H1 (cell line): ENCODE results near the gene ZNF689. TPM values are rescaled to one million over a fixed set of nuclear protein-coding genes. Genes with fewer than 3 reads are reported as not detected.
A peak's percentile ranks its signal among the peaks of the same experiment; 100 is the strongest.

Source experiments
- CTCF ChIA-PET: fragments of 300-600 bp; sonication (Branson Sonifier 250); formaldehyde crosslinking; loops from one replicate; lab custom pipeline; 2021; ENCODE audit not compliant: partially characterized antibody; lab: Charles Lee
- POLR2A ChIA-PET: fragments of 300-600 bp; sonication (Branson Sonifier 250); formaldehyde crosslinking; loops from one replicate; lab custom pipeline; 2021; ENCODE audit warnings: inconsistent platforms; ENCODE audit not compliant: partially characterized antibody; lab: Charles Lee
- DNase-seq, 2 experiments: peaks; one replicate each; pipeline versions ENCODE4 v3.0.0 to v3.0.0-alpha.2; 2010 to 2022; ENCODE audit warnings: low spot score in 2 of 2, low read depth in 1 of 2, mixed read lengths in 1 of 2
- FAIRE-seq: peaks from 2 replicates; lab custom pipeline; 2011; peaks lifted over from hg19 to GRCh38; lab: Jason Lieb, UNC
- H2AFZ ChIP-seq: 2 replicates; pipeline ENCODE4 v1.8.1; 2012; ENCODE audit warnings: low read length, inconsistent platforms
- H2AK5ac ChIP-seq: 2 replicates; pipeline ENCODE4 v1.6.1; 2013; ENCODE audit warnings: low read depth, low read length
- H2BK120ac ChIP-seq: replicated peaks from 2 replicates; pipeline ENCODE3; 2013; ENCODE audit warnings: low read depth, low read length, inconsistent platforms
- H2BK12ac ChIP-seq: 2 replicates; pipeline ENCODE4 v1.6.1; 2013; ENCODE audit warnings: low read depth, low read length
- H2BK15ac ChIP-seq: 2 replicates; pipeline ENCODE4 v1.6.1; 2013; ENCODE audit warnings: low read length
- H2BK20ac ChIP-seq: 2 replicates; pipeline ENCODE4 v1.6.1; 2013; ENCODE audit warnings: low read length
- H2BK5ac ChIP-seq: 2 replicates; pipeline ENCODE4 v1.6.1; 2013; ENCODE audit warnings: low read depth, low read length
- H3K14ac ChIP-seq: 2 replicates; pipeline ENCODE4 v1.6.1; 2013; ENCODE audit warnings: inconsistent platforms; ENCODE audit not compliant: insufficient read length
- H3K18ac ChIP-seq: 2 replicates; pipeline ENCODE4 v1.6.1; 2013; ENCODE audit warnings: low read length; ENCODE audit errors: extremely low read depth
- H3K23ac ChIP-seq: 2 replicates; pipeline ENCODE4 v1.6.1; 2013; ENCODE audit warnings: inconsistent platforms; ENCODE audit not compliant: insufficient read length
- H3K23me2 ChIP-seq: 2 replicates; pipeline ENCODE4 v1.6.1; 2013; ENCODE audit warnings: low read depth, low read length
- H3K27ac ChIP-seq: 2 replicates; pipeline ENCODE4 v1.6.1; 2011; ENCODE audit warnings: low read depth, low read length, inconsistent platforms
- H3K27me3 ChIP-seq, 4 experiments: replicated peaks in 1 of 4; 1 replicate in 1 of 4; 2 replicates in 3 of 4; pipeline versions ENCODE4 v1.6.1 to v1.8.1; 2011 to 2013; ENCODE audit warnings: low read length in 3 of 4, mild to moderate bottlenecking in 3 of 4, inconsistent platforms in 2 of 4, mixed read lengths in 2 of 4, moderate library complexity in 1 of 4; ENCODE audit not compliant: control insufficient read depth in 3 of 4, insufficient read depth in 3 of 4; ENCODE audit errors: extremely low read depth in 1 of 4
- H3K36me3 ChIP-seq, 4 experiments: 2 replicates each; pipeline versions ENCODE4 v1.6.1 to v1.8.1; 2011 to 2013; ENCODE audit warnings: mild to moderate bottlenecking in 4 of 4, low read length in 3 of 4, moderate library complexity in 2 of 4, control low read depth in 1 of 4, inconsistent platforms in 1 of 4; ENCODE audit not compliant: insufficient read depth in 4 of 4, control insufficient read depth in 2 of 4
- H3K4ac ChIP-seq: replicated peaks from 2 replicates; pipeline ENCODE3; 2013; ENCODE audit warnings: low read length, low read depth, mixed read lengths, inconsistent platforms; ENCODE audit not compliant: insufficient read length
- H3K4me1 ChIP-seq, 4 experiments: replicated peaks in 1 of 4; 1 replicate in 1 of 4; 2 replicates in 3 of 4; pipeline versions ENCODE4 v1.6.1 to v1.8.1; 2011 to 2013; ENCODE audit warnings: low read length in 3 of 4, inconsistent platforms in 2 of 4, mixed read lengths in 1 of 4; ENCODE audit not compliant: insufficient read depth in 4 of 4, control insufficient read depth in 3 of 4
- H3K4me2 ChIP-seq, 2 experiments: 2 replicates each; pipeline versions ENCODE4 v1.6.1 to v1.8.1; 2011 to 2013; ENCODE audit warnings: low read depth in 2 of 2, low read length in 2 of 2, control low read depth in 1 of 2, inconsistent platforms in 1 of 2, mild to moderate bottlenecking in 1 of 2; ENCODE audit not compliant: insufficient read depth in 1 of 2
- H3K4me3 ChIP-seq, 4 experiments: fragments of 200-600, 300-600 bp in 1 of 4; sonication (generic), shearing (Covaris generic), sonication (Bioruptor Twin) in 1 of 4; 2 replicates each; pipeline versions ENCODE4 v1.5.1 to v1.8.1; 2011 to 2016; ENCODE audit warnings: low read length in 4 of 4, low read depth in 3 of 4, control low read depth in 2 of 4, inconsistent platforms in 2 of 4, mild to moderate bottlenecking in 2 of 4, mixed read lengths in 1 of 4, moderate library complexity in 1 of 4; ENCODE audit not compliant: insufficient read depth in 2 of 4; ENCODE audit errors: extremely low read depth in 1 of 4
- H3K56ac ChIP-seq: replicated peaks from 2 replicates; pipeline ENCODE3; 2013; ENCODE audit warnings: low read depth, mild to moderate bottlenecking, mixed read lengths, low read length, inconsistent platforms; ENCODE audit not compliant: insufficient read length
- H3K79me1 ChIP-seq: 2 replicates; pipeline ENCODE4 v1.6.1; 2013; ENCODE audit warnings: low read depth, low read length, control low read depth
- H3K79me2 ChIP-seq, 2 experiments: 2 replicates each; pipeline versions ENCODE4 v1.6.1 to v1.8.1; 2012 to 2013; ENCODE audit warnings: low read length in 2 of 2, mild to moderate bottlenecking in 2 of 2, inconsistent platforms in 1 of 2; ENCODE audit not compliant: insufficient read depth in 2 of 2, control insufficient read depth in 1 of 2
- H3K9ac ChIP-seq, 4 experiments: replicated peaks in 1 of 4; 1 replicate in 1 of 4; 2 replicates in 3 of 4; pipeline versions ENCODE4 v1.6.1 to v1.8.1; 2011 to 2013; ENCODE audit warnings: low read depth in 3 of 4, low read length in 3 of 4, control low read depth in 2 of 4, mild to moderate bottlenecking in 2 of 4, moderate library complexity in 2 of 4, inconsistent platforms in 1 of 4; ENCODE audit errors: extremely low read depth in 1 of 4
- H3K9me3 ChIP-seq, 2 experiments: 2 replicates each; pipeline versions ENCODE4 v1.6.1 to v1.8.1; 2012 to 2013; ENCODE audit warnings: mild to moderate bottlenecking in 2 of 2, moderate library complexity in 2 of 2, control low read depth in 1 of 2, inconsistent platforms in 1 of 2, low read depth in 1 of 2, low read length in 1 of 2, mixed read lengths in 1 of 2; ENCODE audit not compliant: insufficient read depth in 2 of 2
- H4K20me1 ChIP-seq, 2 experiments: replicated peaks in 1 of 2; 2 replicates each; pipeline versions ENCODE3 to v1.8.1; 2011 to 2013; ENCODE audit warnings: inconsistent platforms in 2 of 2, low read length in 2 of 2, mild to moderate bottlenecking in 1 of 2; ENCODE audit not compliant: insufficient read depth in 2 of 2, control insufficient read depth in 1 of 2
- H4K5ac ChIP-seq: 2 replicates; pipeline ENCODE4 v1.6.1; 2013; ENCODE audit warnings: low read length, low read depth, mixed read lengths, inconsistent platforms; ENCODE audit not compliant: insufficient read length
- H4K8ac ChIP-seq: 2 replicates; pipeline ENCODE4 v1.8.0; 2013; ENCODE audit warnings: mild to moderate bottlenecking, moderate library complexity, low read length, inconsistent platforms; ENCODE audit not compliant: insufficient read depth; ENCODE audit errors: extremely low read depth
- H4K91ac ChIP-seq: replicated peaks from 2 replicates; pipeline ENCODE3; 2013; ENCODE audit warnings: low read length, mixed read lengths, inconsistent platforms; ENCODE audit not compliant: insufficient read length
- BCL11A ChIP-seq, 2 experiments: IDR thresholded peaks; one replicate each; pipeline ENCODE4 v1.6.1; 2011; ENCODE audit warnings: low read depth in 2 of 2, low read length in 2 of 2, mild to moderate bottlenecking in 2 of 2
- BRCA1 ChIP-seq: IDR thresholded peaks from 2 replicates; pipeline ENCODE4 v1.6.1; 2012; ENCODE audit warnings: low read depth, low read length, improper control_type of control experiment
- CBX8 ChIP-seq: fragments of 300-800, 300-1000 bp; sonication (generic); IDR thresholded peaks from 2 replicates; pipeline ENCODE4 v1.7.1; 2016; ENCODE audit warnings: low read depth, low read length, borderline replicate concordance
- CHD2 ChIP-seq: IDR thresholded peaks from 2 replicates; pipeline ENCODE4 v1.6.1; 2012; ENCODE audit warnings: low read length, improper control_type of control experiment
- CTCF ChIP-seq, 3 experiments: IDR thresholded peaks; 1 replicate in 2 of 3; 2 replicates in 1 of 3; pipeline versions ENCODE4 v1.5.1 to v1.6.1; 2011; ENCODE audit warnings: low read length in 3 of 3, mild to moderate bottlenecking in 3 of 3, inconsistent platforms in 2 of 3, low read depth in 1 of 3, moderate library complexity in 1 of 3; ENCODE audit not compliant: insufficient read depth in 1 of 3; ENCODE audit errors: control extremely low read depth in 1 of 3
- SAP30 ChIP-seq: fragments of 300-600 bp; sonication (generic); IDR thresholded peaks from 2 replicates; pipeline ENCODE4 v1.7.1; 2012; ENCODE audit warnings: low read length, moderate library complexity, mild to moderate bottlenecking, inconsistent platforms; ENCODE audit not compliant: insufficient read depth, insufficient replicate concordance
- SIRT6 ChIP-seq: IDR thresholded peaks from one replicate; pipeline ENCODE4 v1.7.1; 2012; ENCODE audit warnings: low read length, inconsistent platforms
- SIX5 ChIP-seq: IDR thresholded peaks from 2 replicates; pipeline ENCODE4 v1.6.1; 2011; ENCODE audit warnings: mild to moderate bottlenecking, low read depth, low read length
- TAF1 ChIP-seq: IDR thresholded peaks from 2 replicates; pipeline ENCODE4 v1.6.1; 2011; ENCODE audit warnings: mild to moderate bottlenecking, low read depth, low read length
- WGBS, 2 experiments: shearing (Covaris generic) in 1 of 2; methylation state at CpG; one replicate each; pipeline versions ENCODE4 v1.1.6 to v1.1.7; 2013 to 2015; ENCODE audit warnings: low lambda C conversion rate in 2 of 2, mixed read lengths in 2 of 2, inconsistent platforms in 1 of 2, low coverage in 1 of 2, missing lambda C conversion rate in 1 of 2; ENCODE audit not compliant: insufficient replicate concordance in 2 of 2, insufficient coverage in 1 of 2, insufficient read length in 1 of 2; ENCODE audit errors: extremely low coverage in 1 of 2, missing lambda C conversion rate in 1 of 2; 5-methylcytosine and 5-hydroxymethylcytosine counted together
- polyA plus RNA-seq, 7 experiments: library from polyadenylated mRNA; depleted of rRNA in 3 of 7; stranded (reverse) in 5 of 7; unstranded in 2 of 7; fragments of >200 nt in 5 of 7; fragments of 200-250 nt in 2 of 7; gene quantifications; 1 replicate in 5 of 7; 2 replicates in 1 of 7; 4 replicates in 1 of 7; pipeline versions ENCODE4 v1.2.1 to v1.2.3, GENCODE V29; 2011 to 2013; ENCODE audit warnings: missing spikeins in 2 of 7, mixed read lengths in 2 of 7
- total RNA-seq: library from RNA; stranded (reverse); fragmentation: NEBNext Ultra II Directional; extraction: Animal tissue kit (Norgen Biotek cat#: 25700); gene quantifications from 2 replicates; pipeline ENCODE4 v1.2.1, GENCODE V29; 2021

Gene ZNF689
- total and polyA plus RNA-seq, 2 of the 8 experiments (the other 6 are each of a cell fraction or from before 2014, with no cell fraction given): 14.3 to 15.3 TPM

- Histone ChIP-seq H4K20me1 (peaks cover 0 to 5% of the 10 kb centered on the region in 2 experiments), H3K9ac (peak within 1 kb of the TSS; percentile 45 to 70 (median 68)), H3K14ac (no peak within 1 kb of the TSS), H3K23me2 (peaks cover 2% of the 10 kb centered on the region; the same call in 1 of the 2 replicates), H3K4ac (peak within 1 kb of the TSS; percentile 63), H3K4me3 (peak within 1 kb of the TSS; percentile 63 to 78 (median 70)), H2AK5ac (no peak within 1 kb of the TSS), H3K36me3 (no peaks in the 10 kb centered on the region), H2BK15ac (no peak within 1 kb of the TSS; the same call in 1 of the 2 replicates), H3K79me1 (0 out of 2 replicates have a peak, but pooled peaks cover 2% of the 10 kb centered on the region), H2BK5ac (peak within 1 kb of the TSS; percentile 44), H2BK120ac (peak within 1 kb of the TSS; percentile 51), H2BK12ac (no peak within 1 kb of the TSS), H2BK20ac (0 out of 2 replicates have a peak within 1 kb of the TSS, but pooled peaks have one; percentile 32), H3K56ac (peak within 1 kb of the TSS; percentile 66), H4K5ac (peak within 1 kb of the TSS; percentile 34), H3K23ac (no peak within 1 kb of the TSS), H2AFZ (peak within 1 kb of the TSS; percentile 57), H3K4me1 (peaks cover 0 to 7% (median 0%) of the 10 kb centered on the region in 4 experiments; a peak in 3 of 7 replicates), H4K91ac (peak within 1 kb of the TSS; percentile 52), H4K8ac (peak within 1 kb of the TSS; percentile 93; the same call in 1 of the 2 replicates), H3K18ac (peak within 1 kb of the TSS; percentile 68), H3K79me2 (no peaks in the 10 kb centered on the region), H3K27ac (peak within 1 kb of the TSS; percentile 58; the same call in 1 of the 2 replicates), H3K9me3 (no peaks in the 10 kb centered on the region), H3K27me3 (peaks cover 0 to 13% (median 11%) of the 10 kb centered on the region in 4 experiments; a peak in 6 of 7 replicates), H3K4me2 (peak within 1 kb of the TSS; percentile 56 to 85)
- 12% methylated on average over 36 of the region's 53 CpGs; no CpG with 5 or more reads in 1 of the 2 experiments for WGBS, 2 experiments
- CTCF ChIA-PET: interaction anchor here (0.6 to 8.2 kb wide), 9 partner anchors 9 to 1709 kb away, joined by 3 to 48 read pairs (median 3); partner anchors contain the start of gene ZNF689
- DNase-seq: peak; percentile 96 to 99
- POLR2A ChIA-PET: interaction anchor here (0.8 to 2.1 kb wide), 9 partner anchors 9 to 98 kb away, joined by 3 to 7 read pairs (median 4); partner anchors contain the start of genes PHKG2 and ZNF764
- FAIRE-seq: peak; percentile 93
- peak; percentile 89 for TF ChIP-seq CHD2
- peak; percentile 51 for TF ChIP-seq SAP30
- no peak for TF ChIP-seq BRCA1
- TF ChIP-seq CTCF (IDR thresholded peaks at IDR 0.05; ENCODE audit: control extremely low read depth in 1 of 3, insufficient read depth in 1 of 3, low read depth in 1 of 3, low read length in 3 of 3): no peak
- TF ChIP-seq TAF1: peak; percentile 58; the same call in 1 of the 2 replicates
- TF ChIP-seq SIX5: peak; percentile 77
- TF ChIP-seq BCL11A (IDR thresholded peaks at IDR 0.05; ENCODE audit: low read depth in 2 of 2, low read length in 2 of 2): no peak
- TF ChIP-seq CBX8: no peak
- no peak for TF ChIP-seq SIRT6
Measured at GRCh38 chr16:30650369-30651123, 40.4 kb upstream of the ZNF689 start, which contains the start of gene PRR14. PRR14 (plus strand) TSS chr16:30650960; CDS start chr16:30651646, 686 bp downstream.
